Karpas-422 (cell line): ENCODE results near the gene TSHB. TPM values are rescaled to one million over a fixed set of nuclear protein-coding genes. Genes with fewer than 3 reads are reported as not detected.
"Not testable (repeated sequence)": the region's sequence is repeated elsewhere in the genome, so short reads cannot be mapped to it uniquely, and the experiment has no call there.

Experiments
- DNase-seq: peaks from one replicate; pipeline ENCODE4 v3.0.0-alpha.2; 2015
- H2AFZ ChIP-seq: fragments of 200-600 bp; sonication (generic); 2 replicates; pipeline ENCODE4 v1.6.1; 2014; ENCODE audit warnings: antibody characterized with exemption, low read length, mixed read lengths
- H3K27ac ChIP-seq: fragments of 200-600 bp; sonication (generic); 2 replicates; pipeline ENCODE4 v1.5.1; 2014; ENCODE audit warnings: mild to moderate bottlenecking, low read length, moderate library complexity
- H3K27me3 ChIP-seq: fragments of 200-600 bp; sonication (generic); 2 replicates; pipeline ENCODE4 v1.6.1; 2014; ENCODE audit warnings: low read length, mixed read lengths
- H3K36me3 ChIP-seq: fragments of 200-600 bp; sonication (generic); 2 replicates; pipeline ENCODE4 v1.6.1; 2014; ENCODE audit warnings: low read length, mixed read lengths; ENCODE audit not compliant: insufficient read depth
- H3K4me1 ChIP-seq: fragments of 200-600 bp; sonication (generic); 2 replicates; pipeline ENCODE4 v1.6.1; 2014; ENCODE audit warnings: mild to moderate bottlenecking, low read length, mixed read lengths
- H3K4me2 ChIP-seq: fragments of 200-600 bp; sonication (generic); 2 replicates; pipeline ENCODE4 v1.6.1; 2014; ENCODE audit warnings: low read length, low read depth, mild to moderate bottlenecking; ENCODE audit not compliant: poor library complexity, severe bottlenecking
- H3K4me3 ChIP-seq: fragments of 200-600 bp; sonication (generic); 2 replicates; pipeline ENCODE4 v1.5.1; 2014; ENCODE audit warnings: mild to moderate bottlenecking, antibody characterized with exemption, low read length, mixed read lengths
- H3K79me2 ChIP-seq: fragments of 200-600 bp; sonication (generic); 2 replicates; pipeline ENCODE4 v1.6.1; 2014; ENCODE audit warnings: mild to moderate bottlenecking, low read length, mixed read lengths
- H3K9ac ChIP-seq: fragments of 200-600 bp; sonication (generic); 2 replicates; pipeline ENCODE4 v1.6.0; 2014; ENCODE audit warnings: low read length
- H3K9me2 ChIP-seq: fragments of 200-600 bp; sonication (generic), shearing (Covaris generic); replicated peaks from 2 replicates; pipeline ENCODE4 v1.6.0; 2014; ENCODE audit warnings: mild to moderate bottlenecking, low read length, moderate library complexity; ENCODE audit not compliant: insufficient read depth
- H3K9me3 ChIP-seq: fragments of 300-700, 200-600 bp; sonication (generic); 2 replicates; pipeline ENCODE4 v1.6.1; 2014; ENCODE audit warnings: low read length, mixed read lengths
- H4K20me1 ChIP-seq: fragments of 200-600 bp; sonication (generic); 2 replicates; pipeline ENCODE4 v1.6.1; 2014; ENCODE audit warnings: mild to moderate bottlenecking, antibody characterized with exemption, low read length, low read depth; ENCODE audit not compliant: insufficient read depth
- total RNA-seq: library from RNA; depleted of rRNA; stranded (reverse); fragments of >200 nt; shearing (Covaris generic); gene quantifications from 2 replicates; pipeline ENCODE4 v1.2.3, GENCODE V29; 2014; ENCODE audit warnings: low replicate concordance

The TSHB gene
- total RNA-seq, 1 experiment from 2014 or later: not detected

- H3K4me1 ChIP-seq: peaks cover 9% of the 10 kb centered on the region
- H3K36me3 ChIP-seq: no peaks in the 10 kb centered on the region
- no peak overlapping the region for H3K9ac ChIP-seq
- H3K27ac ChIP-seq: no peak overlapping the region
- no peaks in the 10 kb centered on the region for H4K20me1 ChIP-seq
- no peak overlapping the region for H2AFZ ChIP-seq
- H3K9me2 ChIP-seq: no peaks in the 10 kb centered on the region
- H3K9me3 ChIP-seq: no peaks in the 10 kb centered on the region
- DNase-seq: no peak
- H3K27me3 ChIP-seq: no peaks in the 10 kb centered on the region
- H3K4me2 ChIP-seq: no peak overlapping the region
- no peak overlapping the region for H3K4me3 ChIP-seq
- no peaks in the 10 kb centered on the region for H3K79me2 ChIP-seq
These were observed 15.8 kb upstream of the TSHB start for GRCh38 chr1:115013792-115014191.

DNA sequence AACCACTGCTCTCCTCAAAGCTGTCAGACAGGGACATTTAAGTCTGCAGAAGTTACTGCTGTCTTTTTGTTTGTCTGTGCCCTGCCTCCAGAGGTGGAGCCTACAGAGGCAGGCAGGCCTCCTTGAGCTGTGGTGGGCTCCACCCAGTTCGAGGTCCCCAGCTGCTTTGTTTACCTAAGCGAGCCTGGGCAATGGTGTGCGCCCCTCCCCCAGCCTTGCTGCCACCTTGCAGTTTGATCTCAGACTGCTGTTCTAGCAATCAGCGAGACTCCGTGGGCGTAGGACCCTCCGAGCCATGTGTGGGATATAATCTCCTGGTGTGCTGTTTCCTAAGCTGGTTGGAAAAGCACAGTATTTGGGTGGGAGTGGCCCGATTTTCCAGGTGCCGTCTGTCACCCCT, 10.1 kb upstream of the TSHB start:
- not testable (repeated sequence) for DNase-seq, H2AFZ ChIP-seq, H4K20me1 ChIP-seq

DNA sequence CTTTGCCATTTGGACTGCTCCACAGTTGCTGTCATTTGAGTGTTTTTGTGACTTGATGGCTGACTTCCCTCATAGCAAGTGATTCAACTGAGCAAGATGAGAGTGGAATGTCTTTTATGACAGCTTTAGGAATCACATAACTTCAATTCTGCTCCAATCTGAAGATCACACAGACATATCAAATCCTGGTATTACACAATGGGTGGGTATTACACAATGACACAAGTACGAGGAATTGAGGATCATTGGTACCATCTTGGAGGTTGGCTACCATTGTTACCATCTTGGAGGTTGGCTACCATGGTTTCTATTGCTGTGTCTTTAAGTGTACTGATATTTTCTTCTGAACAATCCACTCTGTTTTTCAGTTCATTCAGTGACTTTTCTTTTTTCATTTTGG, 8.5 kb upstream of the TSHB start:
- H3K79me2 ChIP-seq: no peaks in the 10 kb centered on the region
- no peaks in the 10 kb centered on the region for H3K27me3 ChIP-seq
- no peaks in the 10 kb centered on the region for H3K36me3 ChIP-seq
- H3K27ac ChIP-seq: no peak overlapping the region
- H3K9me3 ChIP-seq: no peaks in the 10 kb centered on the region
- no peak overlapping the region for H3K4me2 ChIP-seq
- H3K9ac ChIP-seq: no peak overlapping the region
- H3K4me3 ChIP-seq: no peak overlapping the region
- no peaks in the 10 kb centered on the region for H3K4me1 ChIP-seq
- no peak for DNase-seq
- H2AFZ ChIP-seq: no peak overlapping the region
- no peaks in the 10 kb centered on the region for H3K9me2 ChIP-seq
- no peaks in the 10 kb centered on the region for H4K20me1 ChIP-seq

More for the DNA sequence above, 10.1 kb upstream of the TSHB start:
- H3K9me3 ChIP-seq, H3K27me3 ChIP-seq, H3K79me2 ChIP-seq, H3K4me1 ChIP-seq, H3K9ac ChIP-seq, H3K4me3 ChIP-seq, H3K27ac ChIP-seq, H3K4me2 ChIP-seq, H3K36me3 ChIP-seq, H3K9me2 ChIP-seq: not testable (repeated sequence)

DNA sequence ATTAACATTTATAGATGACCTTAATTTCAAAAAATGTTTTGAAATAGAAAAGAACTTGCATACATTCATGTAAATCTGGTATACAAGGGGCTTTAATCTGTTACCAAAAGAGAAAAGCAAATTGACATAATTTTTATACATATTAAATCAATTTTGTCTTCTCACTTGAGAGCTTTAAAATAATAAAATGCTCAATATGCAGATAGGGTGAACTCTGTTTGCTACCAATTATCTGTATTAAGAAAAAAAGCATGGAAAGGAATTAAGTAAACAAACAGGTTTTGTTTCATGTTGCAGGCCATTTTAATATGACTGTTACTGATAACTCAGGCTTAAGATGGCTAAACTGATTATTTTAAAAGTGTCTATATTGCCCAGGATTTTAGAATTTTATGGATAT, 6.0 kb upstream of the TSHB start:
- Histone ChIP-seq H3K27ac (no peak overlapping the region), H2AFZ (no peak overlapping the region), H3K9me3 (no peaks in the 10 kb centered on the region), H3K4me2 (no peak overlapping the region), H3K36me3 (no peaks in the 10 kb centered on the region), H4K20me1 (no peaks in the 10 kb centered on the region), H3K79me2 (no peaks in the 10 kb centered on the region), H3K27me3 (no peaks in the 10 kb centered on the region), H3K9me2 (no peaks in the 10 kb centered on the region), H3K4me1 (no peaks in the 10 kb centered on the region), H3K4me3 (no peak overlapping the region), H3K9ac (no peak overlapping the region)
- no peak for DNase-seq

DNA sequence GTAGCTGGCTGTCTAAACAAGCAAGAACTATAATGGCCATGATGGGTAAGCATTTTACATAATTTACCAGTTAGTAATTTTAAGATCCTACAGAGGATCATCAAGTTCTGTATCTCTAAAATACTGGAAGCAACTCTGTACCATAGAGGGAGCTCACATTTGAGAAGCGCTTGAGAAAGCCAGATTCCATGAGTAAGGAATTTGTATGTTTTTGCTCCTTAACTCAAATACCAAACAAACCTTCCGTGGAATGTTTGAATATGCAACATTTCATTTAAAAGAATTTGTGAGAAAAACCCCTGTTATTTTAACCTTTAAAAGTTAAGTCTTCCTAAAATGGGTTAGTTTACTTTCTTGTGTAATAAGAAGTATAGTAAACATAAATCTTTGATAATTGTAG, 2.0 kb downstream of the TSHB start:
- H3K79me2 ChIP-seq: no peaks in the 10 kb centered on the region
- no peaks in the 10 kb centered on the region for H3K27me3 ChIP-seq
- no peak overlapping the region for H3K27ac ChIP-seq
- no peak overlapping the region for H2AFZ ChIP-seq
- H3K36me3 ChIP-seq: no peaks in the 10 kb centered on the region
- no peak overlapping the region for H3K4me3 ChIP-seq
- no peak for DNase-seq
- no peak overlapping the region for H3K4me2 ChIP-seq
- no peaks in the 10 kb centered on the region for H4K20me1 ChIP-seq
- no peaks in the 10 kb centered on the region for H3K9me3 ChIP-seq
- H3K9me2 ChIP-seq: no peaks in the 10 kb centered on the region
- no peak overlapping the region for H3K9ac ChIP-seq
- no peaks in the 10 kb centered on the region for H3K4me1 ChIP-seq

- no peak overlapping the region for H3K4me3 ChIP-seq
- H3K4me2 ChIP-seq: no peak overlapping the region
- H3K9ac ChIP-seq: no peak overlapping the region
- no peaks in the 10 kb centered on the region for H3K79me2 ChIP-seq
- no peaks in the 10 kb centered on the region for H3K36me3 ChIP-seq
- H3K27me3 ChIP-seq: 0 out of 2 replicates have a peak, but pooled peaks cover 4% of the 10 kb centered on the region
- no peaks in the 10 kb centered on the region for H3K9me3 ChIP-seq
- no peak for DNase-seq
- H3K4me1 ChIP-seq: no peaks in the 10 kb centered on the region
- no peaks in the 10 kb centered on the region for H4K20me1 ChIP-seq
- no peak overlapping the region for H3K27ac ChIP-seq
- H2AFZ ChIP-seq: no peak overlapping the region
- no peaks in the 10 kb centered on the region for H3K9me2 ChIP-seq
These were observed 6.0 kb downstream of the TSHB start for GRCh38 chr1:115035652-115036051.

DNA sequence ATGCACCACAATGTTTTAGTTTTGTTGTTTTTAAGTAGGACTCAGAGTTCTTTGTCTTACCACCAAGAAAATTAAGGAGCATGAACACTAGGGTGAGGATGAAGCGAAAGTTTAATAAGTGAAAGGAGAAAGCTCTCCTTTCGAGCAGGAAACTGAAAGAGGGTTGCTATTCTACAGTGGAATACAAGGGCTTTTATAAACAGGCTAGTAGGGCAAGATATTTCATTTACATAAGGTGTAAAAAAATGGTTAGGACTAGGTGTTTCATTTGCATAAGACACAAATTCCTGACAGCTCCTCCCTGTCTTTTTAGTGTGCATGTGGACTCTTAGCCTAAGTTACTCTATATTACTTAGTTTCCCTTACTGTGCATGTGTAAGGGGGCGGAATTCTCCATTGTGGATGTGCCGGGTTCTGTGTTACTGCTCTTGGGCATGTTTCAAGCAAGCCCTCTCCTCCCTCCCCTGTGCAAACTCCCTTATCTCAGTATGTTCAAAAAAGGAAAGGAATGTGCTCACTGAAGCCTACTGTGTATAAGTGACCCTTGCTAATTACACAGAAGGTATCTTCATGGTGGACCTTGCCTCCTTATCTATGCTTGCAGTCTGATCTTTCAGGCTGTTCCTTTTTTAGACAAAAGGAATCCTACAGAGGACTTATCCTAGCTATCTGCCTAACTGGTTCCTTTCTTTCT, 7.3 kb downstream of the TSHB start:
- no peak overlapping the region for H2AFZ ChIP-seq
- H3K27ac ChIP-seq: no peak overlapping the region
- H3K9ac ChIP-seq: no peak overlapping the region
- 0 out of 2 replicates have a peak, but pooled peaks cover 4% of the 10 kb centered on the region for H3K27me3 ChIP-seq
- H3K4me1 ChIP-seq: no peaks in the 10 kb centered on the region
- no peaks in the 10 kb centered on the region for H3K9me2 ChIP-seq
- H3K4me2 ChIP-seq: no peak overlapping the region
- no peaks in the 10 kb centered on the region for H3K79me2 ChIP-seq
- no peaks in the 10 kb centered on the region for H4K20me1 ChIP-seq
- H3K36me3 ChIP-seq: no peaks in the 10 kb centered on the region
- H3K4me3 ChIP-seq: no peak overlapping the region
- H3K9me3 ChIP-seq: no peaks in the 10 kb centered on the region
- DNase-seq: no peak

- H3K27me3 ChIP-seq: peaks cover 4% of the 10 kb centered on the region; the same call in 1 of the 2 replicates
- no peaks in the 10 kb centered on the region for H3K4me1 ChIP-seq
These were observed 10.9 kb downstream of the TSHB start for GRCh38 chr1:115040501-115040900.

More at GRCh38 chr1:115040501-115040900, 10.9 kb downstream of the TSHB start:
- DNase-seq: no peak
- no peak overlapping the region for H3K9ac ChIP-seq
- H3K36me3 ChIP-seq: no peaks in the 10 kb centered on the region
- H3K4me3 ChIP-seq: no peak overlapping the region
- H4K20me1 ChIP-seq: no peaks in the 10 kb centered on the region
- no peaks in the 10 kb centered on the region for H3K9me3 ChIP-seq
- no peaks in the 10 kb centered on the region for H3K79me2 ChIP-seq
- H3K9me2 ChIP-seq: no peaks in the 10 kb centered on the region
- H2AFZ ChIP-seq: no peak overlapping the region
- H3K27ac ChIP-seq: no peak overlapping the region
- H3K4me2 ChIP-seq: no peak overlapping the region
